ENCODE measurements around the gene SPATA13. TPM values are rescaled to one million over a fixed set of nuclear protein-coding genes. Genes with fewer than 3 reads are reported as not detected.

Gene SPATA13
- total RNA-seq, 1 donor from 2014 or later: 11.4 TPM

DNA sequence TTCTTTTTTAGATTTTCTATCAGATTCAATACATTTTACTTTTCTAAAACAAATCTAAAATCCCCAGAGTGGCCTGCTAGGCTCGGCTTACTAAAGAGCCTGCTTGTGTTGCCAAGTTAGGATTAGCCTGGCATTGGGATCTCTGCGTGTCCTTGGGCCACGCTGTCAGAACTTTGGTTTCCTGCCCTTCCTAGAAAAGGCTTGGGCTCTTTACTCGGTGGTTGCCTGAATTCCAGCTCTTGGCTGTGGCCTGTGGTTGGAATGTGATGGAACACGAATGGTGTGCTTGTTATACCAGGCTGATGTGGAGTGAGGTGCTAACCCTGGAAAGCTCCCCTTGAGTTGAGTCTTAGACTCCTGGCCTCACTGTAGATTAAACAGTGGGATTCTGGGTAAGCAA lies 8.5 kb downstream of the SPATA13 start:
- TF ChIP-seq, protein P1, sequence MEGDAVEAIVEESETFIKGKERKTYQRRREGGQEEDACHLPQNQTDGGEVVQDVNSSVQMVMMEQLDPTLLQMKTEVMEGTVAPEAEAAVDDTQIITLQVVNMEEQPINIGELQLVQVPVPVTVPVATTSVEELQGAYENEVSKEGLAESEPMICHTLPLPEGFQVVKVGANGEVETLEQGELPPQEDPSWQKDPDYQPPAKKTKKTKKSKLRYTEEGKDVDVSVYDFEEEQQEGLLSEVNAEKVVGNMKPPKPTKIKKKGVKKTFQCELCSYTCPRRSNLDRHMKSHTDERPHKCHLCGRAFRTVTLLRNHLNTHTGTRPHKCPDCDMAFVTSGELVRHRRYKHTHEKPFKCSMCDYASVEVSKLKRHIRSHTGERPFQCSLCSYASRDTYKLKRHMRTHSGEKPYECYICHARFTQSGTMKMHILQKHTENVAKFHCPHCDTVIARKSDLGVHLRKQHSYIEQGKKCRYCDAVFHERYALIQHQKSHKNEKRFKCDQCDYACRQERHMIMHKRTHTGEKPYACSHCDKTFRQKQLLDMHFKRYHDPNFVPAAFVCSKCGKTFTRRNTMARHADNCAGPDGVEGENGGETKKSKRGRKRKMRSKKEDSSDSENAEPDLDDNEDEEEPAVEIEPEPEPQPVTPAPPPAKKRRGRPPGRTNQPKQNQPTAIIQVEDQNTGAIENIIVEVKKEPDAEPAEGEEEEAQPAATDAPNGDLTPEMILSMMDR (IDR thresholded peaks at IDR 0.05; ENCODE audit: unreplicated experiment): no peak
- H3K4me1 Mint-ChIP-seq (ENCODE audit: unreplicated experiment): peaks cover 4% of the 10 kb centered on the region

DNA sequence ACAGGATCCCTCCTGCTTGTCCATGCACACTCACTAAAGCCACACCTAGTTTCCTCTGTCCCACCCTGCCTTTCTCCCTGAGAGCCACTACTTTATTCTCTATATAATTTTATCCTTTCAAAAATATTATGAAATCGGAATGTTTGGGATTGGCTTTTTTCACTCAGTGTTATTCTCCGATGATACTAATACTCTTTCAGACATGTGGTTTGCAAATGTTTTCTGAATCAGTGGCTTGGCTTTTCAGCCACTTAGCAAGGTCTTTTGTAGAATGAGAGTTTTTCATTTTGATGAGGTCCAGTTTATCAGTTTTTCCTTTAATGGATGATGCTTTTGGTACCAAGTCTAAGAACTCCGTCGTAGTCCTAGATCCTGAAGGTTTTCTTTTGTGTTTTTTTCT lies 11.6 kb downstream of the SPATA13 start:
- H3K4me3 Mint-ChIP-seq (ENCODE audit: unreplicated experiment): no peak overlapping the region
- no peaks in the 10 kb centered on the region for H3K9me3 Mint-ChIP-seq (ENCODE audit: unreplicated experiment)
- no peak overlapping the region for H3K27ac Mint-ChIP-seq (ENCODE audit: unreplicated experiment)
- DNase-seq (ENCODE audit: low spot score): no peak
- peaks cover 5% of the 10 kb centered on the region for H3K27me3 Mint-ChIP-seq (ENCODE audit: unreplicated experiment)
- peaks cover 4% of the 10 kb centered on the region for H3K4me1 Mint-ChIP-seq (ENCODE audit: unreplicated experiment)
- TF ChIP-seq, protein P1 (IDR thresholded peaks at IDR 0.05; ENCODE audit: unreplicated experiment): no peak
- no peaks in the 10 kb centered on the region for H3K36me3 Mint-ChIP-seq (ENCODE audit: low read depth, unreplicated experiment)

More for the DNA sequence above, 8.5 kb downstream of the SPATA13 start:
- Mint-ChIP-seq H3K36me3 (ENCODE audit: low read depth, unreplicated experiment) (no peaks in the 10 kb centered on the region), H3K27me3 (ENCODE audit: unreplicated experiment) (peaks cover 8% of the 10 kb centered on the region), H3K27ac (ENCODE audit: unreplicated experiment) (no peak overlapping the region), H3K9me3 (ENCODE audit: unreplicated experiment) (no peaks in the 10 kb centered on the region), H3K4me3 (ENCODE audit: unreplicated experiment) (no peak overlapping the region)
- no peak for DNase-seq (ENCODE audit: low spot score)

DNA sequence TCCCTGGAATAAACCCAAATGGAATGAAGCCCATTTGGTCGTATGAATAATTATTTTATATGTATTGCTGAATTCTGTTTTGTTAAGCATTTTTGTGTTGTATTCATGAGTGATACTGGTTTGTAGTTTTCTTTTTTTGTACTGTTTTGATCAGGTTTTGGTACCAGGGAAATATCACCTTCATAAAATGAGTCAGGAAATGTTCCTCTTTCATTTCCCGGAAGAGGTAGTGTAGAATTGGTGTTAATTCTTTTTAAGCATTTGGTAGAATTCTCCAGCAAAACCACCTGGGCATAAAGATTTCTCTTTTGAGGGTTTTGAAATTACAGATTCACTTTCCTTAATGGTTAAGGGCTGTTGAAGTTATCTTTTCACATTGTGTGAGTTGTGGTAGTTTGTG lies 13.3 kb downstream of the SPATA13 start:
- TF ChIP-seq, protein P1 (IDR thresholded peaks at IDR 0.05; ENCODE audit: unreplicated experiment): no peak
- no peaks in the 10 kb centered on the region for H3K4me1 Mint-ChIP-seq (ENCODE audit: unreplicated experiment)
- no peak overlapping the region for H3K27ac Mint-ChIP-seq (ENCODE audit: unreplicated experiment)
- no peak for DNase-seq (ENCODE audit: low spot score)
- no peak overlapping the region for H3K4me3 Mint-ChIP-seq (ENCODE audit: unreplicated experiment)
- H3K27me3 Mint-ChIP-seq (ENCODE audit: unreplicated experiment): peaks cover 5% of the 10 kb centered on the region
- no peaks in the 10 kb centered on the region for H3K36me3 Mint-ChIP-seq (ENCODE audit: low read depth, unreplicated experiment)
- H3K9me3 Mint-ChIP-seq (ENCODE audit: unreplicated experiment): no peaks in the 10 kb centered on the region

DNA sequence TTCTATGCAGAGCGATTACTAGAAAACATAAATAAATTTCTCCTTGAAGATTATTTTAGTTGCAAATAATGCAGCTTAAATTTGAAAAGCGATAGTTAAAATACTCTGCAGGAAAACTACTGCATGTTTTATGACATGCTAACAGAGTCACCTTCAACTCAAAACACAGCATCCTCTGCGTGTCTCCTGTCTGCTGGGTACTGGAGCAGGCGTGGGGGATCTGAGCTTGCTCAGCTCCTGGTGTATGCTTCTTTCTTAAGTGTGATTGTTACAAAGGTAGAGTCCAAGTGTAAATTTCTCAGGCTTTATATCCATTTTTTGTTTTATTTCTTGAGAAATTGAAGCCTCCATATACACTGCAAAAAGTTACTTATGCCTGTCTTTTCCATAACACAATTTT lies 15.3 kb downstream of the SPATA13 start:
- no peaks in the 10 kb centered on the region for H3K36me3 Mint-ChIP-seq (ENCODE audit: low read depth, unreplicated experiment)
- no peak overlapping the region for H3K27ac Mint-ChIP-seq (ENCODE audit: unreplicated experiment)
- peaks cover 4% of the 10 kb centered on the region for H3K27me3 Mint-ChIP-seq (ENCODE audit: unreplicated experiment)
- DNase-seq (ENCODE audit: low spot score): no peak
- H3K9me3 Mint-ChIP-seq (ENCODE audit: unreplicated experiment): no peaks in the 10 kb centered on the region
- TF ChIP-seq, protein P1 (IDR thresholded peaks at IDR 0.05; ENCODE audit: unreplicated experiment): no peak
- H3K4me1 Mint-ChIP-seq (ENCODE audit: unreplicated experiment): no peaks in the 10 kb centered on the region
- no peak overlapping the region for H3K4me3 Mint-ChIP-seq (ENCODE audit: unreplicated experiment)

DNA sequence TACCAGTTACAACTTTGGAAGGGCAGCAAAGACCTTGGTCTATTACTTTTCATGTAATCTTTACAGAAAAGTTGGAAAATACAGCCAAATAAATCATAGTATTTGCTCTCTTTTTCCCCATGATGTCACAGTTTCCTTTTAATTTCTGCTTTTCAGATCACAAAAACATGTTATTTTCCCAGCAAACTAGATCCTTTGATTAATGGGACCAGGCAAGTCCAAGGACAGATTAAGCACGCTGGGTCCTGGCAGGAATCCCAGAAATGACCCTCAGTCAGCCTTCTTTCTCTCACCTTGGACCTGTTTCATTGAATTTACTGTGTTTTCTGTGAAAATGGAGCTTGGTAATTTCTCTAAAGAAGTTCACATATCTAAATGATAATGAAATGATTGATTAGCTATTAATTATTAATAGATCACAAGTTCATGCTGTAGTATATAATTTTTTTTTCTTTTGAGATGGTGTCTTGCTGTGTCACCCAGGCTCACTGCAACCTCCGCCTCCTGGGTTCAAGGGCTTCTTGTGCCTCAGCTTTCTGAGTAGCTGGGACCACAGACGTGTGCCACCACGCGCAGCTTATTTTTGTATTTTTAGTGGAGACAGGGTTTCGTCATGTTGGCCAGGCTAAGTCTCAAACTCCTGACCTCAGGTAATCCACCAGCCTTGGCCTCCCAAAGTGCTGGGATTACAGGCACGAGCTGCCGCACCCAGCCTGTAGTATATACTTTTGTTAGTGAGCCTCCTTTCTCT lies 16.0 kb downstream of the SPATA13 start:
- DNase-seq (ENCODE audit: low spot score): no peak
- no peak overlapping the region for H3K4me3 Mint-ChIP-seq (ENCODE audit: unreplicated experiment)
- no peaks in the 10 kb centered on the region for H3K4me1 Mint-ChIP-seq (ENCODE audit: unreplicated experiment)
- TF ChIP-seq, protein P1 (IDR thresholded peaks at IDR 0.05; ENCODE audit: unreplicated experiment): no peak
- no peak overlapping the region for H3K27ac Mint-ChIP-seq (ENCODE audit: unreplicated experiment)
- no peaks in the 10 kb centered on the region for H3K9me3 Mint-ChIP-seq (ENCODE audit: unreplicated experiment)
- peaks cover 4% of the 10 kb centered on the region for H3K27me3 Mint-ChIP-seq (ENCODE audit: unreplicated experiment)
- no peaks in the 10 kb centered on the region for H3K36me3 Mint-ChIP-seq (ENCODE audit: low read depth, unreplicated experiment)
